ENCODE measurements around the gene SIRPA.

Gene SIRPA

GRCh38 chr20:1870792-1871550 lies 24.2 kb upstream of the SIRPA start:
- DNase-seq (ENCODE audit: low read depth), result no peak

GRCh38 chr20:1871807-1872458 lies 23.3 kb upstream of the SIRPA start:
- DNase-seq (ENCODE audit: low read depth), result no peak

GRCh38 chr20:1872459-1873097 lies 22.6 kb upstream of the SIRPA start:
- no peak for DNase-seq (ENCODE audit: low read depth)

- no peak for DNase-seq (ENCODE audit: low read depth)
Measured at GRCh38 chr20:1874450-1875182, 20.6 kb upstream of the SIRPA start.

- DNase-seq (ENCODE audit: low read depth), result no peak
Measured at GRCh38 chr20:1875183-1875554, 20.0 kb upstream of the SIRPA start.

GRCh38 chr20:1875762-1876161 lies 19.4 kb upstream of the SIRPA start:
- no peak for DNase-seq (ENCODE audit: low read depth)

GRCh38 chr20:1876217-1876921 lies 18.8 kb upstream of the SIRPA start:
- DNase-seq (ENCODE audit: low read depth), result no peak

- peak; percentile 46 for DNase-seq (ENCODE audit: low read depth)
Measured at GRCh38 chr20:1876975-1877608, 18.1 kb upstream of the SIRPA start.

GRCh38 chr20:1877609-1878200 lies 17.5 kb upstream of the SIRPA start:
- DNase-seq (ENCODE audit: low read depth), result no peak

GRCh38 chr20:1879369-1879768 lies 15.8 kb upstream of the SIRPA start:
- no peak for DNase-seq (ENCODE audit: low read depth)

- no peak for DNase-seq (ENCODE audit: low read depth)
Measured at GRCh38 chr20:1879934-1880333, 15.3 kb upstream of the SIRPA start.

- no peak for DNase-seq (ENCODE audit: low read depth)
Measured at GRCh38 chr20:1880529-1881239, 14.5 kb upstream of the SIRPA start.

- DNase-seq (ENCODE audit: low read depth), result no peak
Measured at GRCh38 chr20:1881240-1881835, 13.9 kb upstream of the SIRPA start.

GRCh38 chr20:1882026-1882425 lies 13.2 kb upstream of the SIRPA start:
- DNase-seq (ENCODE audit: low read depth), result no peak

- no peak for DNase-seq (ENCODE audit: low read depth)
Measured at GRCh38 chr20:1883986-1884385, 11.2 kb upstream of the SIRPA start.

- DNase-seq (ENCODE audit: low read depth), result no peak
Measured at GRCh38 chr20:1885254-1885653, 10.0 kb upstream of the SIRPA start.

GRCh38 chr20:1885940-1886693 lies 9.1 kb upstream of the SIRPA start:
- no peak for DNase-seq (ENCODE audit: low read depth)

- DNase-seq (ENCODE audit: low read depth), result no peak
Measured at GRCh38 chr20:1887321-1887720, 7.9 kb upstream of the SIRPA start.

- no peak for DNase-seq (ENCODE audit: low read depth)
Measured at GRCh38 chr20:1887756-1888155, 7.5 kb upstream of the SIRPA start.

Measured in amniotic epithelial cell (primary cell).